Breast epithelium (tissue), 4 donors: Measurements from ENCODE around the gene CEP112. TPM values are rescaled to one million over a fixed set of nuclear protein-coding genes. Genes with fewer than 3 reads are reported as not detected.

ENCODE experiments used
- DNase-seq, 2 donors: peaks; one replicate each; pipeline ENCODE4 v3.0.0-alpha.2; 2019; ENCODE audit warnings: low spot score in 2 of 2
- H3K27ac ChIP-seq, 2 donors: fragments of 200-600 bp; sonication (generic) in 1 of 2; one replicate each; pipeline ENCODE4 v1.5.1; 2016 to 2019; ENCODE audit warnings: mild to moderate bottlenecking in 1 of 2
- H3K27me3 ChIP-seq, 2 donors: fragments of 200-600 bp; sonication (generic) in 1 of 2; one replicate each; pipeline versions ENCODE4 v1.5.1 to v1.6.0; 2017 to 2019; ENCODE audit warnings: control low read depth in 1 of 2, mild to moderate bottlenecking in 1 of 2
- H3K36me3 ChIP-seq: fragments of 200-600 bp; one replicate; pipeline ENCODE4 v1.5.1; 2019
- H3K4me1 ChIP-seq, 2 donors: fragments of 200-600 bp; sonication (generic); one replicate each; pipeline ENCODE4 v1.5.1; 2016 to 2019; ENCODE audit warnings: control low read depth in 1 of 2
- H3K4me3 ChIP-seq, 3 donors: fragments of 200-600 bp; sonication (generic); 1 replicate in 2 of 3; 2 replicates in 1 of 3; pipeline ENCODE4 v1.5.1; 2016 to 2019; ENCODE audit warnings: mild to moderate bottlenecking in 3 of 3, moderate library complexity in 2 of 3
- H3K9me3 ChIP-seq, 2 donors: fragments of 200-600 bp; sonication (generic) in 1 of 2; one replicate each; pipeline ENCODE4 v1.5.1; 2016 to 2019; ENCODE audit warnings: control low read depth in 1 of 2
- POLR2A ChIP-seq: fragments of 450-650 bp; IDR thresholded peaks from one replicate; pipeline ENCODE4 v1.6.1; 2016; ENCODE audit warnings: antibody characterized with exemption, mild to moderate bottlenecking, moderate library complexity
- POLR2AphosphoS5 ChIP-seq, 3 donors: sonication (generic); formaldehyde crosslinking; IDR thresholded peaks; one replicate each; pipeline ENCODE4 v1.6.1; 2017; ENCODE audit warnings: antibody characterized with exemption in 3 of 3
- intact Hi-C: fragments of 100-400 bp; cut with DNase I; formaldehyde crosslinking; loops from one replicate; pipeline ENCODE4 v1.15.1; 2023; ENCODE audit warnings: low total_unique reads
- total RNA-seq, 3 donors: library from RNA; depleted of rRNA; stranded (reverse); fragments of >200 nt; gene quantifications; one replicate each; pipeline ENCODE4 v1.1.0, GENCODE V29; 2016
- TF ChIP-seq, protein P1 (sequence below), 3 donors: fragments of 450-650 bp; IDR thresholded peaks; one replicate each; pipeline ENCODE4 v1.5.1; 2016 to 2017; ENCODE audit warnings: antibody characterized with exemption in 3 of 3, mild to moderate bottlenecking in 3 of 3, moderate library complexity in 3 of 3

Gene CEP112
- total RNA-seq, 3 donors from 2014 or later = 12.9 to 27.2 (median 18.0) TPM

DNA sequence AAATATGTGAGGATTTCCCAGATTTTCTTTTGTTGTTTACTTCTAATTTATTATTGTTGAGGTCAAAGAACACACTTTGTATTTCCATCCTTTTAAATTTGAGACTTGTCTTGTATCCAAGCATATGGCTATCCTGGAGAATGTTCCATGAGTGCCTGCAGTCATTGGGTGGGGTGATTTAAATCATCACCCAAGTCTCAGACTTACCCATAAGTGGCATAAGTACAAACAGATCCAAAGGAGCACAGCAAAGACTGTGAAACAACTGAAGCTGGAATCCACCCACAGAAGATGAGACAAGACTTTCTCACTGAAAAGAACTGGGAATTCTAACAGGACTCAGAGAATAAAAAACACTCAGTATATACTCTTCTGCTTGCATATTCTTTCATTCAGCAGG is 239.9 kb downstream of the CEP112 start:
- TF ChIP-seq, protein P1, sequence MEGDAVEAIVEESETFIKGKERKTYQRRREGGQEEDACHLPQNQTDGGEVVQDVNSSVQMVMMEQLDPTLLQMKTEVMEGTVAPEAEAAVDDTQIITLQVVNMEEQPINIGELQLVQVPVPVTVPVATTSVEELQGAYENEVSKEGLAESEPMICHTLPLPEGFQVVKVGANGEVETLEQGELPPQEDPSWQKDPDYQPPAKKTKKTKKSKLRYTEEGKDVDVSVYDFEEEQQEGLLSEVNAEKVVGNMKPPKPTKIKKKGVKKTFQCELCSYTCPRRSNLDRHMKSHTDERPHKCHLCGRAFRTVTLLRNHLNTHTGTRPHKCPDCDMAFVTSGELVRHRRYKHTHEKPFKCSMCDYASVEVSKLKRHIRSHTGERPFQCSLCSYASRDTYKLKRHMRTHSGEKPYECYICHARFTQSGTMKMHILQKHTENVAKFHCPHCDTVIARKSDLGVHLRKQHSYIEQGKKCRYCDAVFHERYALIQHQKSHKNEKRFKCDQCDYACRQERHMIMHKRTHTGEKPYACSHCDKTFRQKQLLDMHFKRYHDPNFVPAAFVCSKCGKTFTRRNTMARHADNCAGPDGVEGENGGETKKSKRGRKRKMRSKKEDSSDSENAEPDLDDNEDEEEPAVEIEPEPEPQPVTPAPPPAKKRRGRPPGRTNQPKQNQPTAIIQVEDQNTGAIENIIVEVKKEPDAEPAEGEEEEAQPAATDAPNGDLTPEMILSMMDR (IDR thresholded peaks at IDR 0.05) = no peak
- TF ChIP-seq POLR2A (no peak), POLR2AphosphoS5 (IDR thresholded peaks at IDR 0.05) (no peak)
- intact Hi-C loops = no loop called here
- H3K4me1 ChIP-seq = no peaks in the 10 kb centered on the region

DNA sequence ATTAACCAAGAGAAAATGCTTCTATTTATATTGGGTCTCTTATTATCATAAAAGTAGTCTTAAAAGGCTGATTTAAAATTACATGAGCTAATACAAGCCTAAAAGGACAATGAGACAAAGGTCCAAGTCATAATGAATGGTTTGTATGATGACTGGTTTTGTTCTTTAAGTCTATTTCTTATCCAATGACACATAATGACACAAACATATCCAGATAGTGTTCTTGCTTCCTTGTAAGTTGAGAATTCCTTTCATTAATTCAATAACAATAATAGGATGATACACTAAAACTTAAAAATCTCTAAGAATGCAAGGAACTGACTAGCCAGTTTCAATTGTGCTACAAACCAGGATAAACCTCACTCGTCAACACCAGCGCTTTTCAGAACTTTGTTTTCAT is 244.1 kb downstream of the CEP112 start:
- H3K27me3 ChIP-seq = no peaks in the 10 kb centered on the region
- intact Hi-C loops = no loop called here
- no peaks in the 10 kb centered on the region for H3K36me3 ChIP-seq
- no peak for DNase-seq
- no peak overlapping the region for H3K4me3 ChIP-seq
- TF ChIP-seq POLR2A = no peak
- no peak for TF ChIP-seq POLR2AphosphoS5 (IDR thresholded peaks at IDR 0.05)
- TF ChIP-seq, protein P1 (IDR thresholded peaks at IDR 0.05) = no peak
- no peaks in the 10 kb centered on the region for H3K4me1 ChIP-seq
- H3K9me3 ChIP-seq = no peaks in the 10 kb centered on the region
- no peak overlapping the region for H3K27ac ChIP-seq

More for the DNA sequence above, 239.9 kb downstream of the CEP112 start:
- Histone ChIP-seq H3K27me3 (no peaks in the 10 kb centered on the region), H3K36me3 (no peaks in the 10 kb centered on the region), H3K27ac (no peak overlapping the region), H3K9me3 (no peaks in the 10 kb centered on the region), H3K4me3 (no peak overlapping the region)
- no peak for DNase-seq

DNA sequence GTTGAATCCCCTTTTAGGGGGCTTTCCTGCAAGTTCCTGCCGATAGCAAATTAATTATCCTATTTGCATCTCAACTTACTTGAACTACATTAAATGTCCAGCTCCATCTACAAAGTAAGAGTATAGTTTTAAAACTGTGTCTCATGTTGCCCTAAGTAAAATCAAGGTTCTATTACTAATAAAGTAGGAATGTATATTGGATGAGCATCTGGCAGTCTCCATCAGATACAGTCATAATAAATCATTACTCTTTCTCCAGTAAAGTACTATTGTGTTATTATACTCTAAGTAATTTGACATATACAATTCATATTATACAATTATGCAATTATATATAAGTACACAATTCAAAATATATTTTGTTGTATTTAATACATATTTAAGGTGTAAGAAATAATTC is 249.3 kb downstream of the CEP112 start:
- H3K27ac ChIP-seq = no peak overlapping the region
- TF ChIP-seq POLR2AphosphoS5 (IDR thresholded peaks at IDR 0.05) (no peak), POLR2A (no peak)
- TF ChIP-seq, protein P1 (IDR thresholded peaks at IDR 0.05) = no peak
- intact Hi-C loops = no loop called here

DNA sequence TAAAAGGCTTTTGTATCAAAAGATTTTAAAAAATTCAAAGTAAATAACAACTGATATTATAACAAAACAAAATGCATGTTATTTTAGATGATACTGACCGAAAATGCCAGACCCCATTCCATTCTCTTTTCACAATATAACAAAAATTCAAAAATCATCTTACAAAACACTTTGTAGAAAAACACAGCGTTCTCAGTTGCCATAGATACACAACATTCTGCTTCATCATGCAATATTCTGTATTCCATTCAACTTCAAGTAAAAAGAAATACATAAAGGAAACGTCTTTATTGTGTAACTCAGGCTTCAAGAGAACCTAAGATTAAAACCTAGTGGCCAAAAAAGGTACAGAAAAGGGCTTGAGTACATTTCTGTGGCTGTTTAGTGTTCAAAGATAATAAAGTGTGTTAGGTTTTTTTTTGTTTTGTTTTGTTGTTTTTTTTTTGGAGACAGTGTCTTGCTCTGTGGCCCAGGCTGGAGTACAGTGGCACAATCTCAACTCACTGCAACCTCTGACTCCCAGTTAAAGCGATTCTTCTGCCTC is 250.5 kb downstream of the CEP112 start:
- no peak for TF ChIP-seq POLR2A
- TF ChIP-seq, protein P1 (IDR thresholded peaks at IDR 0.05) = no peak
- TF ChIP-seq POLR2AphosphoS5 (IDR thresholded peaks at IDR 0.05) = no peak
- DNase-seq = no peak
- no peaks in the 10 kb centered on the region for H3K36me3 ChIP-seq
- intact Hi-C loops = no loop called here
- H3K4me3 ChIP-seq = no peak overlapping the region
- no peak overlapping the region for H3K27ac ChIP-seq
- no peaks in the 10 kb centered on the region for H3K9me3 ChIP-seq
- no peaks in the 10 kb centered on the region for H3K27me3 ChIP-seq
- no peaks in the 10 kb centered on the region for H3K4me1 ChIP-seq

More for the DNA sequence above, 249.3 kb downstream of the CEP112 start:
- no peaks in the 10 kb centered on the region for H3K27me3 ChIP-seq
- H3K4me1 ChIP-seq = no peaks in the 10 kb centered on the region
- no peak for DNase-seq
- H3K9me3 ChIP-seq = no peaks in the 10 kb centered on the region
- H3K36me3 ChIP-seq = no peaks in the 10 kb centered on the region
- H3K4me3 ChIP-seq = no peak overlapping the region

DNA sequence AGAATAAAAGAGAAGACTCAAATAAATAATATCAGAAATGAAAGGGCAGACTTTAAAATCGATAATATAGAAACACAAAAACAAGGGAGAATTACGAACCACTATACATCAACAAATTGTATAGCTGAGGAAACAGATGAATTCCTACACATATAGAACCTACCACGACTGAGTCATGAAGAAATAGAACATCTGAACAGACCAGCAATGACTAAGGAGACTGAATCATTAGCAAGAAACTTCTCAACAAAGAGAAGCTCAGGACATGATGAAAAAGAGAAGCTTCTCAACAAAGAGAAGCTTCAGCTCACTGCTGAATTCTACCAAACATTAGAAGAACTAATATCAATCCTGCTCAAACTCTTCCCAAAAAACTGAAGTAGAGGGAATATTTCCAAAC is 255.9 kb downstream of the CEP112 start:
- intact Hi-C loops = no loop called here
- TF ChIP-seq POLR2AphosphoS5 (IDR thresholded peaks at IDR 0.05) (no peak), POLR2A (no peak)
- TF ChIP-seq, protein P1 (IDR thresholded peaks at IDR 0.05) = no peak

More for the DNA sequence above, 255.9 kb downstream of the CEP112 start:
- H3K9me3 ChIP-seq = peaks cover 0 to 7% of the 10 kb centered on the region in 2 donors
- H3K36me3 ChIP-seq = no peaks in the 10 kb centered on the region
- no peaks in the 10 kb centered on the region for H3K27me3 ChIP-seq
- no peak overlapping the region for H3K4me3 ChIP-seq
- H3K27ac ChIP-seq = no peak overlapping the region
- no peak for DNase-seq
- no peaks in the 10 kb centered on the region for H3K4me1 ChIP-seq
